ENCODE measurements around the gene TYRO3. TPM values are rescaled to one million over a fixed set of nuclear protein-coding genes. Genes with fewer than 3 reads are reported as not detected.

TYRO3 gene
- total RNA-seq, 1 donor from 2014 or later: 16.4 TPM

DNA sequence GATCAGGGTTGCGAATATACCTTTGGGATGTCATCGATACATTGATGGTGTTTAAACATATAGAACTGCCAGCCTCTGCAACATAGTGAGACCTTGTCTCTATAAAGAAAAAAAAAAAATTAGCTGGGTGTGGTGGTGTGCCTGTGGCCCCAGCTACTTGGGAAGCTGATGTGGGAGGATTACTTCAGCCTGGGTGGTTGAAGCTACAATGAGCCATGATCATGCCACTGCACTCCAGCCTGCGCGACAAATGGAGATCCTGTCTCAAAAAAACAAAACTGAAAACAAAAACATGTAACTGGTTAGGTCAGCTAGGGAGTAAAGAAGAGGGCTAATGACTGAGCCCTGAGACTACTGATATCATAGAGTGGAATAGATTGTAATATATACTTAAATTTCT, 70.5 kb downstream of the TYRO3 start:
- Mint-ChIP-seq H3K9me3 (ENCODE audit: low read depth) (no peaks in the 10 kb centered on the region), H3K27ac (ENCODE audit: unreplicated experiment) (no peak overlapping the region), H3K4me3 (ENCODE audit: unreplicated experiment) (no peak overlapping the region), H3K36me3 (ENCODE audit: low read depth) (no peaks in the 10 kb centered on the region), H3K4me1 (ENCODE audit: low read depth) (peaks cover 8% of the 10 kb centered on the region), H3K27me3 (ENCODE audit: low read depth) (no peaks in the 10 kb centered on the region)
- no peak for DNase-seq (ENCODE audit: low spot score)
- TF ChIP-seq, protein P1, sequence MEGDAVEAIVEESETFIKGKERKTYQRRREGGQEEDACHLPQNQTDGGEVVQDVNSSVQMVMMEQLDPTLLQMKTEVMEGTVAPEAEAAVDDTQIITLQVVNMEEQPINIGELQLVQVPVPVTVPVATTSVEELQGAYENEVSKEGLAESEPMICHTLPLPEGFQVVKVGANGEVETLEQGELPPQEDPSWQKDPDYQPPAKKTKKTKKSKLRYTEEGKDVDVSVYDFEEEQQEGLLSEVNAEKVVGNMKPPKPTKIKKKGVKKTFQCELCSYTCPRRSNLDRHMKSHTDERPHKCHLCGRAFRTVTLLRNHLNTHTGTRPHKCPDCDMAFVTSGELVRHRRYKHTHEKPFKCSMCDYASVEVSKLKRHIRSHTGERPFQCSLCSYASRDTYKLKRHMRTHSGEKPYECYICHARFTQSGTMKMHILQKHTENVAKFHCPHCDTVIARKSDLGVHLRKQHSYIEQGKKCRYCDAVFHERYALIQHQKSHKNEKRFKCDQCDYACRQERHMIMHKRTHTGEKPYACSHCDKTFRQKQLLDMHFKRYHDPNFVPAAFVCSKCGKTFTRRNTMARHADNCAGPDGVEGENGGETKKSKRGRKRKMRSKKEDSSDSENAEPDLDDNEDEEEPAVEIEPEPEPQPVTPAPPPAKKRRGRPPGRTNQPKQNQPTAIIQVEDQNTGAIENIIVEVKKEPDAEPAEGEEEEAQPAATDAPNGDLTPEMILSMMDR (IDR thresholded peaks at IDR 0.05): no peak

DNA sequence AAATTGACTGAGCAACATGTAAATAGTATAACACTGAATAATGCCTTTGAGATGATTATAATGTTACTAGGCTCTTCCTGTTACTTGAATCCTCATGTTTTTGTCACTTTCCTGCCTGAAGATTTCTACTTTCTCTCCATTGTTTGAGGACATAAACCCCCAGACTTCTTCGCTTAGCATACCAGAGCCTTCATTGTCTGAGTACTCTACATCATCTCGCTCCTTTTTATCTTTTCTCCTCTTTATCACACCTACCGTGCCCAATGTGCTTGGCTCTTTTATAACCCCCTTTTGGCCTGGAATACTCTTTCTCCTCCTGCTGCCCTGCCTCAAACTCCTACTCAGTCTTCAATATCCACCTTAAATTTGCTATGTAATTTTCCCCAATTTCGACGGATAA, 70.9 kb downstream of the TYRO3 start:
- DNase-seq (ENCODE audit: low spot score): no peak
- Mint-ChIP-seq H3K9me3 (ENCODE audit: low read depth) (no peaks in the 10 kb centered on the region), H3K27me3 (ENCODE audit: low read depth) (no peaks in the 10 kb centered on the region), H3K27ac (ENCODE audit: unreplicated experiment) (no peak overlapping the region), H3K4me3 (ENCODE audit: unreplicated experiment) (no peak overlapping the region), H3K4me1 (ENCODE audit: low read depth) (peaks cover 8% of the 10 kb centered on the region), H3K36me3 (ENCODE audit: low read depth) (no peaks in the 10 kb centered on the region)
- TF ChIP-seq, protein P1 (IDR thresholded peaks at IDR 0.05): no peak

DNA sequence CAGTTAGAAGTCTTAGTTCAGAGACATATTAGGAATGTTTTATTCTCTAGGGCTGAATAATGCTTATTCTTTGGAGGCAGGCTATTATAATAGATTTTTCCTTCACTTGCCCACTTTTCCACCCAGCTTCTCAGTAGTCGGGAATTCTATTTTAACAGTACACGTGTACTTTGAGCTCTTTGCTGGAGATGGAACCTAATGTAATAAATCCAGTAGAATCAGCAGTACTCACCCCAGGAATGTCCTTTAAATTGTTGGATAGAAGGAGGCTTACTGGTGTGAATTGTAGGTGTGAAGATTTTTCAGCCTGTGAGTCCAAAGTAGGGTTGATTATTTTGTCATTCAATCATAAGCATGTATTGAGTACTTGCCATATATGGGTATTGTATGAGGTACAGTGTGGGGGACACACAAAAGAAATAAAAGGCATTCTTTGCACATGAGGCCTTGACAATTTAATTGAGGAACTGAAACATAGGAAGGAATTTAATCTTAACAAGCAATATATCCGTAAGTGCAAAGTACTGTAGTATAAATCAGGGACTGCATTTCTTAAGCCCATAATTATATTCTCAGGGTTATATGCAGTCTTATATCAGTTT, 71.7 kb downstream of the TYRO3 start:
- TF ChIP-seq, protein P1 (IDR thresholded peaks at IDR 0.05): no peak
- Mint-ChIP-seq H3K36me3 (ENCODE audit: low read depth) (no peaks in the 10 kb centered on the region), H3K27ac (ENCODE audit: unreplicated experiment) (no peak overlapping the region), H3K4me3 (ENCODE audit: unreplicated experiment) (no peak overlapping the region), H3K4me1 (ENCODE audit: low read depth) (peaks cover 8% of the 10 kb centered on the region), H3K9me3 (ENCODE audit: low read depth) (no peaks in the 10 kb centered on the region), H3K27me3 (ENCODE audit: low read depth) (no peaks in the 10 kb centered on the region)
- no peak for DNase-seq (ENCODE audit: low spot score)

DNA sequence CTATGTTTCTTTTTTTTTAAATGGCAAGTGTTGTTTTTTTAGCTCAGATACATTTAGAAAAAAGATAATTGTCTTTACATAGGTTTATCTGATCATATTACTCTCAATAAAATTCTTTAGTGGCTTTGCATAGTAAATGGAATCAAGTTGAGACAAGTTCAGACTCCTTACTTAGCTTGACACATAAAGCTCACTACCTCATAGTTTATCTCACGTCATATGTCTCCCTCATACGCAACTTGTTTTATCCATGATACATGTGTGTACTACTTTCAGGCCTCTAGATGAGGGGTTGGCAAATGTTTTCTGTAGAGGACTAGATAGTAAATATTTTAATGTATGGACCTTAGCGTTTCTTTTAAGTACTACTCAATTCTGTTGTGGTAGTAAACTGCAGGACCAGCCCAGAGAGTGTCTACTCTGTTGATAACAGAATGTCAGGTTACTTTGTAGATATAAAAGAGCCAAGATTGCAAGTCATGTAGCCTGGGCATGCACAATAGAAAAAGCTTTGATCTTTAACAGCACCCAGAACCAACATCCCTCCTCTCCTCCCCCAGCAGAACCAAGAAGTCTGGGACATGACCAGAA, 73.0 kb downstream of the TYRO3 start:
- H3K4me3 Mint-ChIP-seq (ENCODE audit: unreplicated experiment): no peak overlapping the region

More for the DNA sequence above, 73.0 kb downstream of the TYRO3 start:
- no peaks in the 10 kb centered on the region for H3K27me3 Mint-ChIP-seq (ENCODE audit: low read depth)
- no peaks in the 10 kb centered on the region for H3K36me3 Mint-ChIP-seq (ENCODE audit: low read depth)
- no peak overlapping the region for H3K27ac Mint-ChIP-seq (ENCODE audit: unreplicated experiment)
- no peak for DNase-seq (ENCODE audit: low spot score)
- no peaks in the 10 kb centered on the region for H3K9me3 Mint-ChIP-seq (ENCODE audit: low read depth)
- peaks cover 8% of the 10 kb centered on the region for H3K4me1 Mint-ChIP-seq (ENCODE audit: low read depth)
- TF ChIP-seq, protein P1 (IDR thresholded peaks at IDR 0.05): no peak

Other genes starting within 250 kb of the TYRO3 start
- 1.1 to 2.8 TPM (median 1.8 TPM) in 3 replicates for gene OIP5, start 226.6 kb upstream of the TYRO3 start, total RNA-seq
- 12.9 to 15.7 TPM (median 12.9 TPM) in 3 replicates for gene NUSAP1, start 226.3 kb upstream of the TYRO3 start, total RNA-seq
- gene NDUFAF1, start 156.7 kb upstream of the TYRO3 start, total RNA-seq: 17.3 to 23.0 TPM (median 19.8 TPM) in 3 replicates
- 30.5 to 42.7 TPM (median 31.0 TPM) in 3 replicates for gene RTF1, start 142.1 kb upstream of the TYRO3 start, total RNA-seq
- 0.32 to 0.36 TPM in 2 of 3 replicates, not detected in the other for gene ITPKA, start 65.3 kb upstream of the TYRO3 start, total RNA-seq
- gene LTK, start 45.4 kb upstream of the TYRO3 start, total RNA-seq: 0.73 to 1.4 TPM (median 1.0 TPM) in 3 replicates
- gene RPAP1, start 15.0 kb upstream of the TYRO3 start, total RNA-seq: 25.5 to 38.1 TPM (median 29.9 TPM) in 3 replicates
- gene MGA, start 101.2 kb downstream of the TYRO3 start, total RNA-seq: 38.0 to 39.4 TPM (median 38.3 TPM) in 3 replicates
- 24.9 to 36.6 TPM (median 27.2 TPM) in 3 replicates for gene MAPKBP1, start 215.3 kb downstream of the TYRO3 start, total RNA-seq